ENCODE results near the gene LRRFIP1. TPM values are rescaled to one million over a fixed set of nuclear protein-coding genes. Genes with fewer than 3 reads are reported as not detected.

LRRFIP1 gene
- total and polyA plus RNA-seq, 2 of the 13 experiments (the other 11 are each of a cell fraction or from before 2014, with no cell fraction given) = 15.9 to 40.5 TPM

GRCh38 chr2:237721458-237721857 lies 94.1 kb downstream of the LRRFIP1 start:
- no TSS peak for BruUV-seq (replicated peaks)
- DNase-seq (ENCODE audit: low spot score) (no peak), ATAC-seq (no peak), FAIRE-seq (no peak)
- peaks cover 3 to 17% of the 10 kb centered on the region in 2 experiments for H3K36me3 ChIP-seq (replicated peaks in 1 of 2; ENCODE audit: control insufficient read depth in 1 of 2, insufficient read depth in 2 of 2, low read length in 2 of 2)
- no peak overlapping the region for H3K4me3 ChIP-seq (replicated peaks in 1 of 3; ENCODE audit: insufficient read depth in 1 of 3, low read depth in 2 of 3, low read length in 3 of 3)
- H2AFZ ChIP-seq (ENCODE audit: low read length) = no peak overlapping the region
- no peak for TF ChIP-seq PRDM15 (CRISPR knock-in tag; IDR thresholded peaks at IDR 0.05)
- no peak for TF ChIP-seq RAD51 (IDR thresholded peaks at IDR 0.05; ENCODE audit: borderline replicate concordance)
- no peak overlapping the region for H3K9ac ChIP-seq (ENCODE audit: insufficient read depth, low read depth, low read length)
- intact Hi-C loops (cut with micrococcal nuclease; ENCODE audit: unreplicated experiment) (no loop called here), in situ Hi-C loops (cut with HindIII; ENCODE audit: extremely low pct_ligation_motif_present, low pct_unique_long_range_greater_than_20kb) (no loop called here)
- H3K9me3 ChIP-seq (ENCODE audit: low read length) = no peaks in the 10 kb centered on the region
- ChIA-PET POLR2A (no interaction called here), CTCF (ENCODE audit: low intra/inter-chr PET ratio, low total read pairs) (no interaction called here)
- H3K4me1 ChIP-seq (ENCODE audit: insufficient read depth, low read length) = peaks cover 35% of the 10 kb centered on the region
- no peaks in the 10 kb centered on the region for H3K27me3 ChIP-seq (ENCODE audit: control insufficient read depth in 1 of 2, insufficient read depth in 2 of 2, low read length in 2 of 2)
- H3K79me2 ChIP-seq (ENCODE audit: insufficient read depth, low read length) = peaks cover 15% of the 10 kb centered on the region
- WGBS (ENCODE audit: low lambda C conversion rate) = 96% methylated on average over 5 of the region's 5 CpGs
- H3K27ac ChIP-seq (ENCODE audit: extremely low read length, insufficient read depth, low read length) = no peak overlapping the region
- no peaks in the 10 kb centered on the region for H4K20me1 ChIP-seq (ENCODE audit: insufficient read depth, low read length)
- no peak overlapping the region for H3K4me2 ChIP-seq (ENCODE audit: low read depth, low read length)

DNA sequence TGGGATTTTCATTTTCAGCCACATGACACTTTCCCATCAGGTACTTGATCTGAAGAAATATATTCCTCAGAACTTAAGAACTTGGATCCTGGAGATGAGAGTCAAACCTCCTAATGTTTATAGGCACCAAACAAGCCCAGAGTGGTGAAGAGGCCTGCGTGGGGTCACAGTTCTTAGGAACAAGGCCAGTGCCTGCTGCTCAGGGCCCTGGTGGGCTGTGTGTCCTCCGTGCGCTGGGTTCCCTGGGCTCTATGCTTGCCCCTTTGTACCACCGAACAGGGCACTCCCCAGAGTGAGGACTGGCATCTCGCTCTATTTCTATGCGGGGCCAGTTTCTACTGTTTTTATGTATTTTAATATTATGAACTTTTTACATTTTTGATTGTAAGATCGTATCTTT lies 95.2 kb downstream of the LRRFIP1 start:
- H3K27me3 ChIP-seq (ENCODE audit: control insufficient read depth in 1 of 2, insufficient read depth in 2 of 2, low read length in 2 of 2) = no peaks in the 10 kb centered on the region
- in situ Hi-C loops (cut with HindIII; ENCODE audit: extremely low pct_ligation_motif_present, low pct_unique_long_range_greater_than_20kb) (no loop called here), intact Hi-C loops (cut with micrococcal nuclease; ENCODE audit: unreplicated experiment) (loop anchor here (1.0 kb wide), 1 partner anchor 7 kb away; no protein-coding TSS in a partner anchor)
- H3K9me3 ChIP-seq (ENCODE audit: low read length) = no peaks in the 10 kb centered on the region
- H3K4me3 ChIP-seq (replicated peaks in 1 of 3; ENCODE audit: insufficient read depth in 1 of 3, low read depth in 2 of 3, low read length in 3 of 3) = no peak overlapping the region
- FAIRE-seq = no peak
- WGBS (ENCODE audit: low lambda C conversion rate) = 96% methylated on average over 7 of the region's 7 CpGs
- ATAC-seq = no peak
- no peaks in the 10 kb centered on the region for H4K20me1 ChIP-seq (ENCODE audit: insufficient read depth, low read length)
- no peak overlapping the region for H2AFZ ChIP-seq (ENCODE audit: low read length)
- BruUV-seq (replicated peaks) = no TSS peak
- CTCF ChIA-PET (ENCODE audit: low intra/inter-chr PET ratio, low total read pairs) = no interaction called here
- TF ChIP-seq SRF (IDR thresholded peaks at IDR 0.05; ENCODE audit: low read depth, low read length) (no peak), ZNF225 (CRISPR knock-in tag; IDR thresholded peaks at IDR 0.05) (no peak), MEIS1 (CRISPR knock-in tag; IDR thresholded peaks at IDR 0.05; ENCODE audit: borderline replicate concordance) (no peak), MED13 (CRISPR knock-in tag; IDR thresholded peaks at IDR 0.05) (no peak), CAMTA2 (CRISPR knock-in tag; IDR thresholded peaks at IDR 0.05; ENCODE audit: borderline replicate concordance) (no peak), ZNF607 (CRISPR knock-in tag; IDR thresholded peaks at IDR 0.05; ENCODE audit: borderline replicate concordance) (no peak), ZFP62 (CRISPR knock-in tag; IDR thresholded peaks at IDR 0.05) (no peak), ZNF354B (CRISPR knock-in tag; IDR thresholded peaks at IDR 0.05) (no peak), TBX3 (IDR thresholded peaks at IDR 0.05; ENCODE audit: borderline replicate concordance) (no peak), HNRNPK (IDR thresholded peaks at IDR 0.05; ENCODE audit: low read depth, low read length, poor library complexity, severe bottlenecking) (no peak), ZNF350 (CRISPR knock-in tag; IDR thresholded peaks at IDR 0.05; ENCODE audit: borderline replicate concordance, low read depth) (no peak), PRMT3 (CRISPR knock-in tag; IDR thresholded peaks at IDR 0.05; ENCODE audit: borderline replicate concordance, low read depth) (no peak), EZH2 (conservative IDR thresholded peaks at IDR 0.05; ENCODE audit: low read depth, low read length) (no peak), GFI1 (CRISPR knock-in tag; IDR thresholded peaks at IDR 0.05; ENCODE audit: borderline replicate concordance) (no peak), NFYC (CRISPR knock-in tag; IDR thresholded peaks at IDR 0.05) (no peak), ZKSCAN5 (CRISPR knock-in tag; IDR thresholded peaks at IDR 0.05) (no peak)
- H3K36me3 ChIP-seq (replicated peaks in 1 of 2; ENCODE audit: control insufficient read depth in 1 of 2, insufficient read depth in 2 of 2, low read length in 2 of 2) = peaks cover 3 to 17% of the 10 kb centered on the region in 2 experiments
- POLR2A ChIA-PET = no interaction called here
- H3K9ac ChIP-seq (ENCODE audit: insufficient read depth, low read depth, low read length) = no peak overlapping the region
- H3K27ac ChIP-seq (ENCODE audit: extremely low read length, insufficient read depth, low read length) = no peak overlapping the region
- H3K4me1 ChIP-seq (ENCODE audit: insufficient read depth, low read length) = peaks cover 38% of the 10 kb centered on the region
- no peak overlapping the region for H3K4me2 ChIP-seq (ENCODE audit: low read depth, low read length)
- no peak for DNase-seq (ENCODE audit: low spot score)
- peaks cover 12% of the 10 kb centered on the region for H3K79me2 ChIP-seq (ENCODE audit: insufficient read depth, low read length)

Data from HepG2 (cell line).